Measurements from ENCODE around the gene HS3ST3A1. TPM values are rescaled to one million over a fixed set of nuclear protein-coding genes. Genes with fewer than 3 reads are reported as not detected.

Gene HS3ST3A1
- total and polyA plus RNA-seq, 7 donors: 1.5 to 3.7 (median 2.5) TPM; not detected in 2

DNA sequence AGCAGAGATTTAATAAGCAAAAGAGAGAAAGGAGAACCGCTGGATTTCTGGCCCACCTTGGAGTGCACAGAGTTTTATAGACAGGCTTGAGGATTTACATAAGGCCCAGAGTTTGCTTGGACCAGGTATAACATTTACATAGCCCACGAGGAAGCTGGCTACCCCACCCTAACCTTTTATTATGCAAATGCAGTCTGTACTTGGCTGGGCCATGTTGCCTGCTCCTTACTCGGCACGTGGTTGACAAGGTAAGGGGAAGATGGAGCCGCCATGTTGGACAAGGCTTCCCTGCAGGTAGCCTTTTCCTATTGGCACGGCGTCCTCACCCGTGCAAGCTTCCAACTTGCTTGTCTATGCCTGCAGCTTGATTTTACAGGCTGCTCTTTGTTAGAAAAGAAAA lies 35.2 kb upstream of the HS3ST3A1 start:
- intact Hi-C loops (cut with DNase I): no loop called here
- Histone ChIP-seq H3K4me3 (no peak overlapping the region), H3K36me3 (no peaks in the 10 kb centered on the region), H3K9me3 (no peaks in the 10 kb centered on the region), H3K4me1 (peaks cover 0 to 6% (median 0%) of the 10 kb centered on the region in 4 donors), H3K27me3 (no peaks in the 10 kb centered on the region), H3K27ac (no peak overlapping the region)
- TF ChIP-seq EP300 (IDR thresholded peaks at IDR 0.05) (no peak), POLR2A (IDR thresholded peaks at IDR 0.05) (no peak), POLR2AphosphoS5 (IDR thresholded peaks at IDR 0.05) (no peak)
- TF ChIP-seq, protein P1, sequence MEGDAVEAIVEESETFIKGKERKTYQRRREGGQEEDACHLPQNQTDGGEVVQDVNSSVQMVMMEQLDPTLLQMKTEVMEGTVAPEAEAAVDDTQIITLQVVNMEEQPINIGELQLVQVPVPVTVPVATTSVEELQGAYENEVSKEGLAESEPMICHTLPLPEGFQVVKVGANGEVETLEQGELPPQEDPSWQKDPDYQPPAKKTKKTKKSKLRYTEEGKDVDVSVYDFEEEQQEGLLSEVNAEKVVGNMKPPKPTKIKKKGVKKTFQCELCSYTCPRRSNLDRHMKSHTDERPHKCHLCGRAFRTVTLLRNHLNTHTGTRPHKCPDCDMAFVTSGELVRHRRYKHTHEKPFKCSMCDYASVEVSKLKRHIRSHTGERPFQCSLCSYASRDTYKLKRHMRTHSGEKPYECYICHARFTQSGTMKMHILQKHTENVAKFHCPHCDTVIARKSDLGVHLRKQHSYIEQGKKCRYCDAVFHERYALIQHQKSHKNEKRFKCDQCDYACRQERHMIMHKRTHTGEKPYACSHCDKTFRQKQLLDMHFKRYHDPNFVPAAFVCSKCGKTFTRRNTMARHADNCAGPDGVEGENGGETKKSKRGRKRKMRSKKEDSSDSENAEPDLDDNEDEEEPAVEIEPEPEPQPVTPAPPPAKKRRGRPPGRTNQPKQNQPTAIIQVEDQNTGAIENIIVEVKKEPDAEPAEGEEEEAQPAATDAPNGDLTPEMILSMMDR (IDR thresholded peaks at IDR 0.05): no peak
- 77 to 86% methylated on average over 8 of the region's 8 CpGs for WGBS, 2 donors
- no peak for DNase-seq

DNA sequence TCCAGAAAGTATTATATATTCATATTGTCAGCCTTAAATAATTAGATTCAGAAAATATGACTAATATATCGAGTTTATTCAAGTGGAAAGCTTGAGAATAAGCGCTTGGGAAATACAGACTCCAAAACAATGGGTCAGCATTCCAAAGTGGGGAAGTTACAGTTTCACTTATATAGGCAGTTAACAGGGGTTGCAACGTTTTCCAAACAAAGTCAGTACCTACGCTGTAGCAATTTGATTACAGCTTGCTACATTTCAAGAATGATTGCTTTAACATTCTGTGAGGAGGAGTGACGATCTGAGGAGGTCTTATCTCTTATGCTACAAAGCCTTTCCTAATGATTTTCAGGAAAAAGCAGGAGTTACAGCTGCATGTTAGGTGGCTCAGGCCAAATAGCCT lies 34.2 kb upstream of the HS3ST3A1 start:
- no peaks in the 10 kb centered on the region for H3K9me3 ChIP-seq
- H3K27ac ChIP-seq: no peak overlapping the region
- no peak for TF ChIP-seq POLR2A (IDR thresholded peaks at IDR 0.05)
- no peak for TF ChIP-seq POLR2AphosphoS5 (IDR thresholded peaks at IDR 0.05)
- no peak for TF ChIP-seq EP300 (IDR thresholded peaks at IDR 0.05)
- TF ChIP-seq, protein P1 (IDR thresholded peaks at IDR 0.05): no peak
- no peak overlapping the region for H3K4me3 ChIP-seq
- no peak for DNase-seq
- intact Hi-C loops (cut with DNase I): no loop called here
- H3K27me3 ChIP-seq: no peaks in the 10 kb centered on the region
- no peaks in the 10 kb centered on the region for H3K36me3 ChIP-seq
- 38 to 55% methylated on average over 5 of the region's 5 CpGs for WGBS, 2 donors
- peaks cover 0 to 6% (median 0%) of the 10 kb centered on the region in 4 donors for H3K4me1 ChIP-seq

DNA sequence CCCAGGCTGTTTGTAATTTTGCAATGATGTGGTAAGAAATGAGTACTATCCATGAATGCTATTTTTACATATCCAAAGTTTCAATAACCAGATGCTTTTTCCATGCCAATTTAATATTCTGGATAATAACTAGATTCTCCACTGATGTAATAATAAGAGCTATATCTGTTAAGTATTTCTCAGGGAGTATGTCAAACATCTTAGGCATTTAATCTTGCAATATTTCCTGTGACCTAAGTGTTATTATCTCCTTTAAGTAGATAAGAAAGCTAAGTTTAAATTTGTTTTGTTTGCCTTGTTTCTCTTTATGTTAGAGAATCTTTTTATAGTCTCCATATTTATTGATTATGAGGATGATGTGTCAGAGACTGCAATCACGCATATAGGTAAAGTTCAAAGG lies 32.3 kb upstream of the HS3ST3A1 start:
- intact Hi-C loops (cut with DNase I): no loop called here
- H3K4me1 ChIP-seq: peaks cover 0 to 1% (median 0%) of the 10 kb centered on the region in 4 donors
- no peak overlapping the region for H3K27ac ChIP-seq
- no peaks in the 10 kb centered on the region for H3K27me3 ChIP-seq
- WGBS, 2 donors: 46 to 86% methylated on average over 1 of the region's 1 CpG
- no peaks in the 10 kb centered on the region for H3K9me3 ChIP-seq
- H3K4me3 ChIP-seq: no peak overlapping the region
- no peak for DNase-seq
- H3K36me3 ChIP-seq: no peaks in the 10 kb centered on the region
- TF ChIP-seq EP300 (IDR thresholded peaks at IDR 0.05): no peak
- no peak for TF ChIP-seq POLR2A (IDR thresholded peaks at IDR 0.05)
- no peak for TF ChIP-seq POLR2AphosphoS5 (IDR thresholded peaks at IDR 0.05)
- TF ChIP-seq, protein P1 (IDR thresholded peaks at IDR 0.05): no peak

DNA sequence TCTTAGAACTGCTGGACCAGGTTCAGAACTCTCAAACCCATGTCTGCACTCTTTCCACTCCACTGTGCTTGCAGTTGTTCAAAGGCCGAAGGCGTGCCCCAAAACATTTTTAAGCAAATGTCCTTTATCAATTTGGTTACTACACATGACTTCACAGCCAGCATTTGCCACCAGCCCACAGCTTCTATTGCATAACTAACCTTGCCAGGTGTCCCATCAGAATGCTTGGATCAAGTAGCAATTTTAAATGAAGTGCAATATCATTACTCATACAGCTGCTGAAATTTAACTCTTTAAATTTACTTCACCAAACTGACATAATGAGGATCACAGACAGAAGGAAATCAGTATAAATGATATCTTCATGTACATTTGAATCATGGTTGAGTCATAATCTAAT lies 29.8 kb upstream of the HS3ST3A1 start:
- Histone ChIP-seq H3K36me3 (no peaks in the 10 kb centered on the region), H3K9me3 (no peaks in the 10 kb centered on the region), H3K4me3 (no peak overlapping the region), H3K4me1 (no peaks in the 10 kb centered on the region), H3K27me3 (no peaks in the 10 kb centered on the region), H3K27ac (no peak overlapping the region)
- no peak for DNase-seq
- WGBS, 2 donors: 82 to 91% methylated on average over 2 of the region's 2 CpGs
- intact Hi-C loops (cut with DNase I): no loop called here
- no peak for TF ChIP-seq POLR2A (IDR thresholded peaks at IDR 0.05)
- TF ChIP-seq, protein P1 (IDR thresholded peaks at IDR 0.05): no peak
- TF ChIP-seq EP300 (IDR thresholded peaks at IDR 0.05): no peak
- no peak for TF ChIP-seq POLR2AphosphoS5 (IDR thresholded peaks at IDR 0.05)

DNA sequence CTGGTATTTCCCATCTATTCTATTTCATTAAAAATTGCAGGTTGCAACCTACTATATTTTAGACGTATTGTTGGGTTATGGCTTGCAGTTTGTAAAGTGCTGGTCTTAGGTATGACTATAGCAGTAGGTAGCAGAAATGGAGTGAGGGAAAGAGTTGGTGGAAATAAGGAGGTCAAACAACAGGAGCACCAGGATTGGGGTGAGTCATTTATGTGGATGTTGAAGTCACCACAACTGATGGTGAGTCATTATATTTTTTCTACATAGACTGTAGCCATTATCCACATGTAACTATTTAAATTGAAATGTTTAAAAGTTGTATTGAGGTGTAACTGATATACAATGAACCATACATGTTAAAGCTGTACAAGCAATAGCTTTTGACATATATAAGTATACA lies 25.0 kb upstream of the HS3ST3A1 start:
- no peak for TF ChIP-seq EP300 (IDR thresholded peaks at IDR 0.05)
- TF ChIP-seq, protein P1 (IDR thresholded peaks at IDR 0.05): no peak
- Histone ChIP-seq H3K9me3 (no peaks in the 10 kb centered on the region), H3K27me3 (no peaks in the 10 kb centered on the region), H3K4me1 (no peaks in the 10 kb centered on the region), H3K27ac (no peak overlapping the region), H3K36me3 (no peaks in the 10 kb centered on the region), H3K4me3 (no peak overlapping the region)
- intact Hi-C loops (cut with DNase I): no loop called here
- DNase-seq: no peak
- WGBS, 2 donors: 89 to 92% methylated on average over 1 of the region's 1 CpG

All from sigmoid colon (tissue), 7 donors.